Measurements from ENCODE around the gene CYP19A1.

CYP19A1 gene

GRCh38 chr15:51356983-51357382 is 18.6 kb upstream of the CYP19A1 start:
- Mint-ChIP-seq H3K27ac (no peak overlapping the region), H3K36me3 (ENCODE audit: low read depth) (no peaks in the 10 kb centered on the region), H3K4me3 (no peak overlapping the region), H3K9me3 (peaks cover 2% of the 10 kb centered on the region), H3K4me1 (peaks cover 6% of the 10 kb centered on the region), H3K27me3 (ENCODE audit: low read depth) (peaks cover 9% of the 10 kb centered on the region)
- no peak for TF ChIP-seq CTCF (IDR thresholded peaks at IDR 0.05; ENCODE audit: unreplicated experiment in 3 of 3)

- Mint-ChIP-seq H3K27me3 (ENCODE audit: low read depth) (peaks cover 9% of the 10 kb centered on the region), H3K4me3 (no peak overlapping the region), H3K27ac (no peak overlapping the region), H3K36me3 (ENCODE audit: low read depth) (no peaks in the 10 kb centered on the region), H3K4me1 (peaks cover 6% of the 10 kb centered on the region), H3K9me3 (peaks cover 2% of the 10 kb centered on the region)
- TF ChIP-seq CTCF (IDR thresholded peaks at IDR 0.05; ENCODE audit: unreplicated experiment in 3 of 3) = no peak
Observed at GRCh38 chr15:51356147-51356546, 17.8 kb upstream of the CYP19A1 start.

- H3K27ac Mint-ChIP-seq = no peak overlapping the region
- no peaks in the 10 kb centered on the region for H3K36me3 Mint-ChIP-seq (ENCODE audit: low read depth)
- H3K4me1 Mint-ChIP-seq = peaks cover 6% of the 10 kb centered on the region
Observed at GRCh38 chr15:51355096-51355495, 16.7 kb upstream of the CYP19A1 start.

GRCh38 chr15:51353976-51354375 is 15.6 kb upstream of the CYP19A1 start:
- Mint-ChIP-seq H3K27ac (no peak overlapping the region), H3K36me3 (ENCODE audit: low read depth) (no peaks in the 10 kb centered on the region), H3K27me3 (ENCODE audit: low read depth) (peaks cover 15% of the 10 kb centered on the region), H3K4me3 (no peak overlapping the region), H3K4me1 (peaks cover 6% of the 10 kb centered on the region), H3K9me3 (peaks cover 2% of the 10 kb centered on the region)
- no peak for TF ChIP-seq CTCF (IDR thresholded peaks at IDR 0.05; ENCODE audit: unreplicated experiment in 3 of 3)

More at GRCh38 chr15:51355096-51355495, 16.7 kb upstream of the CYP19A1 start:
- peaks cover 12% of the 10 kb centered on the region for H3K27me3 Mint-ChIP-seq (ENCODE audit: low read depth)
- no peak for TF ChIP-seq CTCF (IDR thresholded peaks at IDR 0.05; ENCODE audit: unreplicated experiment in 3 of 3)
- no peak overlapping the region for H3K4me3 Mint-ChIP-seq
- peaks cover 2% of the 10 kb centered on the region for H3K9me3 Mint-ChIP-seq

GRCh38 chr15:51350723-51351122 is 12.3 kb upstream of the CYP19A1 start:
- Mint-ChIP-seq H3K36me3 (ENCODE audit: low read depth) (no peaks in the 10 kb centered on the region), H3K4me1 (peaks cover 6% of the 10 kb centered on the region), H3K4me3 (no peak overlapping the region), H3K9me3 (no peaks in the 10 kb centered on the region), H3K27ac (no peak overlapping the region), H3K27me3 (ENCODE audit: low read depth) (peaks cover 20% of the 10 kb centered on the region)
- TF ChIP-seq CTCF (IDR thresholded peaks at IDR 0.05; ENCODE audit: unreplicated experiment in 3 of 3) = no peak

GRCh38 chr15:51349156-51349844 is 10.9 kb upstream of the CYP19A1 start:
- Mint-ChIP-seq H3K4me3 (no peak overlapping the region), H3K27me3 (ENCODE audit: low read depth) (peaks cover 22% of the 10 kb centered on the region), H3K36me3 (ENCODE audit: low read depth) (no peaks in the 10 kb centered on the region), H3K4me1 (peaks cover 6% of the 10 kb centered on the region), H3K9me3 (no peaks in the 10 kb centered on the region), H3K27ac (no peak overlapping the region)
- no peak for TF ChIP-seq CTCF (IDR thresholded peaks at IDR 0.05; ENCODE audit: unreplicated experiment in 3 of 3)
